ENCODE measurements around the gene CISD1.
"Not testable (repeated sequence)": the region's sequence is repeated elsewhere in the genome, so short reads cannot be mapped to it uniquely, and the experiment has no call there.

CISD1 gene

DNA sequence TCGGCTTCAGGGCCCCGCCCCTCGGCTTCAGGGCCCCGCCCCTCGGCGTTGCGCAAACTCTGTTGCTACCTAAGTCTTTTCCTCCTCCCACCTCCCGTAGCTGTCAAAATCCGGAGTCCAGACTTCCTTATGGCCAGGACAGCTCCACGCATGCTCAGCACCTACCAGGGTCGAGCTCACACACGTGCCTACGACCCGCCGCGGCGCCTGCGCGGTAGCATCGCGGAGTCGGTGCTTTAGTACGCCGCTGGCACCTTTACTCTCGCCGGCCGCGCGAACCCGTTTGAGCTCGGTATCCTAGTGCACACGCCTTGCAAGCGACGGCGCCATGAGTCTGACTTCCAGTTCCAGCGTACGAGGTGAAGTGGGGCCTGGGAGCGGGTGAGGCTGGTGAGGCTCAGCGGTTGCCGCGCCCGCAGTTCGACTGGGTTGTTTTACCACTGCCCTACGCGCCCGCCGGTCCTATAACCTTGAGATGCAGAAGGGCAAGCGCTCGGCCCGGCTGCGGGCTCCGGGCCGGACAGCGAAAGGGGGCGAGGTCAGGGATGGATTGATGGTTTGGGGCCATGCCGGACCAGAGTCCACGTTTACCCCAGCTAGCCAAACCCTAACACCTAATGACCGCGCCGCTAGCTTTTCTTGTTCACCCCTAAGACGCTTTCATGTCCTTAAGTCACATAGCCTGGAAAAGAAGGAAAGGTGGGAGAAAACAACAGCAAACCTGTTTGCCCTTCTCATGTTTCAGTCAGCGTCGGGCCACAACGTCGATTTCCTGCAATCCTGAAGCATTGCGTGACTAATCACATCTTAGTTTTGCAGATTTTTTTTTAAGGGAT, at the start of gene CISD1:
Gene CISD1, plus strand, starts transcription at position 217 of the 836 bp plus-strand sequence. Its CDS starts 112 bp downstream, at position 329.
- DNase-seq (ENCODE audit: low read depth in 1 of 2, low spot score in 1 of 2) = peak; percentile 88

- DNase-seq (ENCODE audit: low read depth in 1 of 2, low spot score in 1 of 2) = no peak
Observed at GRCh38 chr10:58219875-58220274, 49.1 kb upstream of the CISD1 start.

DNA sequence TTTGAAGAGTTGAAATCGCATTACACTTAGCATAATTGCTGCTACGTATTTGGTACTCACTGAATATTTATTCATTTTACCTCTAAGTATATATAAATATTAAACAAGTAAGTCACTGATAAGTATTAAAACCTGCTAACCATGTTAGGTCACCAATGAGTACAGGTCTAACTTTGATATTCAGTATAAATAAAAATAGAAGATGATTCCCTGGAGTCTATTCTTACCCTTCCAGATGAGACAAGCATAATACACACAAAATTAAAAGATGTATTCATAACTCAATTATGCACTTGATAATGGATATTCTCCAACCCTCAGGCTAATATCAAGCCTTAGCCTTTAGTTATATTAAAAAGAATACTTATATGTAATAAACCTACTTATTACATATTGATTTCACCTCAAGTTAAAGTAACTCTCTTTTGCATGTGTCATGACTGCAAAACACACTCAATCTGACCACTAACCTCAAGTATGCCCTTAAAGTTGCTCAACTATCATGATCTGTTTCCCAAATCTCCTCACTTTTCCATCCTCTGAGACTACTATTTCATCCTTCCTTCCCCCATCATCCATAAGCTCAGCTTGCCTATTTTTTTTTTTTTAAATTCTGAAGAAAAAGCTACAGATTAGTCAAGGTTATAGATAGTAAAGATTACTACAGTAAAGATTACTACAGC, 48.1 kb upstream of the CISD1 start:
- no peak for DNase-seq (ENCODE audit: low read depth in 1 of 2, low spot score in 1 of 2)

DNA sequence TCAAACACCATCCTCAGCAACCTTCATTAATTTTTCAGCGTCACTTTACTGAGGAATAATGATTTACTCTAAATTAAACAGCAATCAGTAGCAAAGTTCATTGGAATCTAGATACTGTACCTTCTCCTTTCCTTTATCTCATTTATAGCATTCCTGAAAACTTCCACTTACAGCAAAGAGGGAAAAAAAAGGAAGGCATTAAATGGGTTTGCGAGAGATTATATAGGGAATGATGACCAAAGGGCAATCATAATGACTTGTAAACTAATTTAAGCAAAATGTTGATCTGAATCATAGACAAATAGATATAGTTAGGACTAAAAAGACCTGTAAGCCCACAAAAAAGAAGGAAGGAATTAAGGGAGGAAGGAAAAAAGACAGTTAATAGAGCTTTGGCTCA, 43.3 kb upstream of the CISD1 start:
- DNase-seq (ENCODE audit: low read depth in 1 of 2, low spot score in 1 of 2) = no peak

- not testable (repeated sequence) for DNase-seq (ENCODE audit: low read depth in 1 of 2, low spot score in 1 of 2)
Observed at GRCh38 chr10:58229856-58230255, 39.1 kb upstream of the CISD1 start.

GRCh38 chr10:58237014-58237834, 31.7 kb upstream of the CISD1 start:
- no peak for DNase-seq (ENCODE audit: low read depth in 1 of 2, low spot score in 1 of 2)

DNA sequence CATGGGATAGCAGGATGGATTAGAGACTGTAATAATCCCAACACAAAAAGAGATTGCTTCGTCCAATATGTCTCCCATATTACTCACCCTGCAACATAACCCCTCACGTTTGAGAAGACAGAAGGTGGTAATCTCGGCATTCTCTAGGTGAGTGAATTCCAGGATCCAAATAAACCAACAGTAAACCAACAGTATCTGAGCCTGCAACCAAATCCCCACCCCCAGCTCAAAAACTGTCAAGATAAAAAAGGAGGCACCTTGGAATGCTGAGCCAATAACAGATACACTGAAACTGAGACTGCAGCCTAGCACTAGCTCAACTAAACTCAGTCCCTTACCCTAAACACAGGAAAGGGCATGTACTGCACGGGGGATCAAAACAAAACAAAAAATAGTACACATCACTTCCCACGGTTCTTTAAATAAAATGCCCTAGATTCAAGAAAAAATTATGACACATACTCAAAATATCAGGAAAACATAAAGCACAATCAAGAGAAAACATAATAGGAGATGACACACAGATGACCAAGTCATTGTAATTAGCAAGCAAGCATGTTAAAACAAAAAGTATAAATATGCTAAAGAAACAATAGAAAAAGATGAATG, 29.3 kb upstream of the CISD1 start:
- no peak for DNase-seq (ENCODE audit: low read depth in 1 of 2, low spot score in 1 of 2)

DNA sequence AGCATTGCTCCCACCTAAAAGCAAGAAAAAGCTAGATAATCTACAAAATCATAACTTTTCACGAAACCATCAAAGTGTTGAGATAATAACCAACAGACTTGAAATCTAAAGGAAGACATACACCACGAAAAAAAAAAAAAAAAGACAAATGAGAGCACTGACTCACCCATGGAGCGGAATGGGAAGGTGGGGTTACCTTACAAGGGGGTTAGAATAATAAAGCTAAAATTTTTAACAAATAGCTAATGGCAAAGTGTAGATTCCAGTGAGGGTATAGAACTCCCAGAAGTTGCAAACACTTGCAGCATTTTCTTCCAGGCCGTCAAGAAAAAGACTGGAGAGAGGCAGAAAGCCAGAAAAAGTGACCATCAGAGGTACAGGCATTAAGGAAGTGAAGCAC, 28.4 kb upstream of the CISD1 start:
- no peak for DNase-seq (ENCODE audit: low read depth in 1 of 2, low spot score in 1 of 2)

DNA sequence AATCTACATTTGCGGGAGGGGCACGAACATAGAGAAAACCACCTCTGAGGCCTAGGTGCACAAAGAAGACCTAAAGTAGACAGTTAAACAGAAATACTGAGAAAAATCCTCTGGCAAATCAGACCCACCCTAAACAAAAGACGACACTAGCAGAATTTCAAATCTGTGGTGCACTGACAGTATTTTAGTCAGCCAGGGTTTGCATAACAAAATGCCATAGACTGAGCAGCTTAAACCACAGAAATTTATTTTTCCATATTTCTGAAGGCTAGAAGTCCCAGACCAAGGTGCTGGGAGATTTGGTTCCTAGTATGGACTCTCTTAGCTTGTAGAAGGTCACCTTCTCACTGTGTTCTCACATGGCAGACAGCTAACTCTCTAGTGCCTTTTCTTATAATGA, 27.6 kb upstream of the CISD1 start:
- no peak for DNase-seq (ENCODE audit: low read depth in 1 of 2, low spot score in 1 of 2)

GRCh38 chr10:58243269-58243668, 25.7 kb upstream of the CISD1 start:
- DNase-seq (ENCODE audit: low read depth in 1 of 2, low spot score in 1 of 2) = no peak

GRCh38 chr10:58243801-58244200, 25.2 kb upstream of the CISD1 start:
- not testable (repeated sequence) for DNase-seq (ENCODE audit: low read depth in 1 of 2, low spot score in 1 of 2)

GRCh38 chr10:58244242-58244641, 24.7 kb upstream of the CISD1 start:
- not testable (repeated sequence) for DNase-seq (ENCODE audit: low read depth in 1 of 2, low spot score in 1 of 2)

DNA sequence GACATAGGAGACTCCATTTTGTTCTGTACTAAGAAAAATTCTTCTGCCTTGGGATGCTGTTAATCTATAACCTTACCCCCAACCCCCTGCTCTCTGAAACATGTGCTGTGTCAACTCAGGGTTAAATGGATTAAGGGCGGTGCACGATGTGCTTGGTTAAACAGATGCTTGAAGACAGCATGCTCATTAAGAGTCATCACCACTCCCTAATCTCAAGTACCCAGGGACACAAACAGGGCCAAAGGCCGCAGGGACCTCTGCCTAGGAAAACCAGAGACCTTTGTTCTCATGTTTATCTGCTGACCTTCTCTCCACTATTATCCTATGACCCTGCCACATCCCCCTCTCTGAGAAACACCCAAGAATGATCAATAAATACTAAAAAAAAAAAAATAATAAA, 24.3 kb upstream of the CISD1 start:
- DNase-seq (ENCODE audit: low read depth in 1 of 2, low spot score in 1 of 2) = not testable (repeated sequence)

- DNase-seq (ENCODE audit: low read depth in 1 of 2, low spot score in 1 of 2) = no peak
Observed at GRCh38 chr10:58253184-58253583, 15.8 kb upstream of the CISD1 start.

- no peak for DNase-seq (ENCODE audit: low read depth in 1 of 2, low spot score in 1 of 2)
Observed at GRCh38 chr10:58254644-58255043, 14.3 kb upstream of the CISD1 start.

- not testable (repeated sequence) for DNase-seq (ENCODE audit: low read depth in 1 of 2, low spot score in 1 of 2)
Observed at GRCh38 chr10:58256013-58256780, 12.8 kb upstream of the CISD1 start.

DNA sequence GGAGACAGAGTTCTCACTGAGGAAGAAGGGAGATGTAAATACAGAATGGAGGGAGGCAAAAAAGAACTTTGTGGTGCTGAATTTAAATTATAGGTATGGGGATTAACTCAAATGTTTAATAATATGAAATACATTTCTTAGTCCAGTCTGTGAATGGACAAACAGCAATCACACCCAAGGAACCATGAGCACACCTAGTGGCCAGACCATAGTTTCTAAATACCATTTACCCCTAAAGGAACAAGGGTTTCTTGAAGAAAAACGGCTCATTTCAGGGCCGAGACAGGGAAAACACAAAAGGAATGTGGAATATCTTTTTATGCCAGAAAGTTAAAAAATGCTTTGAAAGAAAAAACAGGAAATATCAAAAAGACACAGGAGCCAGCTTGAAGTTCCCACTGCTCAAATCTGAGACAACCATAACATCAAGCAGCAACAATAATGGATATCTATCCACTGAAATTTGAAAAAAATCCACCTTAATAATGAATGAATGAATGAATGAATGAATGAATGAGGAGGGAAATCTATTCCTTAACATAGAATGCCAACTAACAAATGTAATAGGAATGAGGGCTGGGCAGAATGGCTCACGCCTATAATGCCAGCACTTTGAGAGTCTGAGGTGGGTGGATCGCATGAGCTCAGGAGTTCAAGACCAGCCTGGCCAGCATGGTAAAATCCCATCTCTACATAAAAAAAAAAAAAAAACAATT, 9.8 kb upstream of the CISD1 start:
- no peak for DNase-seq (ENCODE audit: low read depth in 1 of 2, low spot score in 1 of 2)

DNA sequence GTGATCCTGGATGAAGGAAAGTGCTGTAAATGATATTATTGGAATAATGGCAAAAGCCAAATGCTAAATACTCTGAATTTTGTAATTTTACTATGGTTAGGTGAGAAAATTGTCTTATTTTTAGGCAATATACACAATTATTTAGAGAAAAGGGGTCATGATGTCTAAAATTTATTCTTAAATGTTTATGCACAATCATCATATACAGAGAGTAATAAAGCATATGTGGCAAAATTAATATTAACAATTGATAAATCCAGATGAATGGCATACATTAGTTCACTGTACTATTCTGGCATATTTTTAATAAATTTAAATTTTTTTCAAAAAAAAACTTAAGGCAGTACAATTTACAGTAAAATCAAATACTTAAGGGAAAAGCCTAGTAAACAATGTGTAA, 8.6 kb upstream of the CISD1 start:
- no peak for DNase-seq (ENCODE audit: low read depth in 1 of 2, low spot score in 1 of 2)

DNA sequence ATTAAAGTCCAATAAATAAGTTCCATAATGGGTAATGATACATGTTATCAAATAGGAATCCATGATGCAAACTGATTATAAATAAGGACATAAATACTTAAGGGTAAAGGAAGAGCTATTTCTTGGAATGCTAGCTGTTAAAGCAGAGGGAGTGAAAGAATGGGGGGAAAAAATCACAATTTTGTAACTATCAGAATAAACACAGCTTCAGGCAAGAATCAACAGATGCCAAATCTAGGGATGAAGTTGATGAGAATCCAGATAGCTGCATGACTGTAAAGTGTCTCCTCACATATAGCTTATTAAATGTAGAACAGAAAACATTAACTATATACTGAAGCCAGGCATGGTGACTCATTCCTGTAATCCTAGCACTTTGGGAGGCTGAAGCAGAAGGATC, 6.2 kb upstream of the CISD1 start:
- DNase-seq (ENCODE audit: low read depth in 1 of 2, low spot score in 1 of 2) = no peak

GRCh38 chr10:58264780-58265179, 4.2 kb upstream of the CISD1 start:
- no peak for DNase-seq (ENCODE audit: low read depth in 1 of 2, low spot score in 1 of 2)
